ENCODE measurements around the gene DAZAP1. TPM values are rescaled to one million over a fixed set of nuclear protein-coding genes. Genes with fewer than 3 reads are reported as not detected.

Gene DAZAP1
- total and polyA plus RNA-seq, 3 experiments from 2014 or later: 7.7 to 253 (median 253) TPM

DNA sequence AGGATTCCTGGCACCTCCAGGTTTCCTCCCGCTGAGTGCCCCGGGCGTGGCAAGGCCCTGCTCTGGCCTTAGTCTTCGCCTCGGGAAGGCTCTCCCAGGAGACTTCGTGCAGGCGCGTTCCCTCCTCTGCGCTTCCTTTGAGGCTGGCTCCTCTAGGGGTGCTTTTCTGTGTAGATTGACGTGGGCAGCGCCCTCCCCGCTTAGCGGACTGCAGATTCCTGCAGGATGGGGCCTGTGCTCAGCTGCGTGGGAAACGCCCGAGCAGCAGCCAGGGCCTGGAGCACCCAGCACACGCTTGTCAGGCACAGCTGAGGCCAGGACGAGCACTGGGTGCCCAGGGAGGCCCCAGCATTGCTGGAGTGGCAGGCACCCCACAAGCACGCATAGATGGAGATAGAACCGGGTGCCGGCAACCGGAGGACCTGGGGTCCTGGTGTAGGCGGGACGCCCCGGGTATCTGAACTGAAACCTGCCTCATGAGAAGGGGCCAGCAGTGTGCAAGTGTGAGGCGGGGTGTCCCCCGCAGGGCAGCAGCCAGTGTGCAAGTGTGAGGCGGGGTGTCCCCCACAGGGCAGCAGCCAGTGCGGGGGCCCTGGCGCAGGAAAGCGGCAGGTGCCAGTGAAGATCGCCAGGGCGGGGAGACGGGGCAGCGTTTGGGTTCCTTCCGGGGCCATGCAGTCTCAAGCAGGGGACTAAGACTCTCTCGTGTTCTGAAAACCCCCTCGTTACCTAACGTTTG, 20.3 kb upstream of the DAZAP1 start:
- Mint-ChIP-seq H3K27me3 (peaks cover 4 to 10% of the 10 kb centered on the region in 2 donors), H3K4me1 (peaks cover 15 to 30% (median 15%) of the 10 kb centered on the region in 3 donors)

DNA sequence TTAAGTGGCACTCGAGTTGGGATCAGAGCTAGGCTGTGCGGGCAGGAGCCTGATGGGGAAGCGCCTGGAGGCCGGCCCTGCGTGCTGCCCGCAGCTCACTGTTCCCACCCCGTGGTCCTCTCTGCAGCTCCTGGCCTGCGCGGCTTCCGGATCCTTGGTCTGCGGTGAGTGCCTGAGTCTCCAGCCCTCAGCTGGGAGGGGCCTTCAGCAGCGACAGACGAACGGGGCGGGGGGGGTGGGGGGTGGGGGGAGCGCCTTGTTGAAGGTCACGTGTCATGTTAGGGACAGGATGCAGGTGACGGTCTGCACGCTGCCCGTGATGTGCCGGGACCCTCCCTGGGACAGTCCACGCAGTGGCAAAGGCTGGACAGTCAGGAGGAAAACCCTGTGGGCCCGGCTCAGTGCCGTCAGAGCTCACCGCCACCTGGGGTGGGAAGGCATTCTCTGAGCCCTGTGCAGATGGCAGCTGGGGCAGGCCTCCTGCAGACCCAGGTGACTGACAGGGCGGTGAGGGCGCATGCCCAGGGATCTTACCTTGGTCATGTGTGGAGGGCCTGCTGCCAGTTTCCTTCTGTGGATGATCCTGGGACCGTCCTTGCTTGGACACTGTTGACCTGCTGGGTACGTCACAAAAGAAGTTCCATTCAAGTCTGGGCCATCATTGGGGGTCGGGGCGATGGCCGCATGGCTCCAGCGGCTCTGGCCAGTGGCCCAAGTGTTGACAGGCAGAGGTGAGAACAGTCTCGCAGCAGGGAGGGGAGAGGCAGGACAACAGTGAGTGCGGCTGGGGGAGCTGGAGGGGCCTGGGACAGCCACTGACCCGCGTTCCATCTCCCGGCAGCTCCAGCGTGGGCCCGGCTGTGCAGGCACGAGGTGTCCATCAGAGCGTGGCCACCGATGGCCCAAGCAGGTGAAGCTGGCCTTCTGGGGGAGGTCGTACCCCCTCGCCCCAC, 19.4 kb upstream of the DAZAP1 start:
- no peak overlapping the region for H3K27ac ChIP-seq (ENCODE audit: low read depth, low read length)
- peaks cover 0 to 6% (median 4%) of the 10 kb centered on the region in 5 donors for H3K9me3 Mint-ChIP-seq
- no peak for DNase-seq
- peaks cover 0 to 57% (median 6%) of the 10 kb centered on the region in 3 donors for H3K36me3 Mint-ChIP-seq
- H3K9me3 ChIP-seq (ENCODE audit: low read length): no peaks in the 10 kb centered on the region
- H3K36me3 ChIP-seq (ENCODE audit: insufficient read depth, low read length): peaks cover 10% of the 10 kb centered on the region
- no peaks in the 10 kb centered on the region for H3K27me3 ChIP-seq (ENCODE audit: insufficient read depth, low read length, poor library complexity, severe bottlenecking)
- no peak overlapping the region for H3K4me3 Mint-ChIP-seq
- no peak overlapping the region for H3K27ac Mint-ChIP-seq
- CTCF ChIA-PET: no interaction called here
- H3K4me3 ChIP-seq (ENCODE audit: low read length): no peak overlapping the region
- peaks cover 11 to 27% (median 14%) of the 10 kb centered on the region in 3 donors for H3K4me1 Mint-ChIP-seq
- H3K27me3 Mint-ChIP-seq: peaks cover 4 to 8% of the 10 kb centered on the region in 2 donors
- peaks cover 7% of the 10 kb centered on the region for H3K4me1 ChIP-seq (ENCODE audit: insufficient read depth, low read length)
- POLR2A ChIA-PET: interaction anchor here (0.6 kb wide), 1 partner anchor 45 kb away, joined by 5 read pairs; no protein-coding TSS in a partner anchor

More for the DNA sequence above, 20.3 kb upstream of the DAZAP1 start:
- H3K9me3 ChIP-seq (ENCODE audit: low read length): no peaks in the 10 kb centered on the region
- H3K4me3 ChIP-seq (ENCODE audit: low read length): no peak overlapping the region
- H3K27ac ChIP-seq (ENCODE audit: low read depth, low read length): no peak overlapping the region
- H3K36me3 Mint-ChIP-seq: peaks cover 0 to 51% (median 6%) of the 10 kb centered on the region in 3 donors
- H3K9me3 Mint-ChIP-seq: peaks cover 0 to 6% (median 4%) of the 10 kb centered on the region in 5 donors
- ChIA-PET POLR2A (interaction anchor here (0.6 kb wide), 1 partner anchor 44 kb away, joined by 5 read pairs; no protein-coding TSS in a partner anchor), CTCF (no interaction called here)
- no peak overlapping the region for H3K4me3 Mint-ChIP-seq
- H3K4me1 ChIP-seq (ENCODE audit: insufficient read depth, low read length): peaks cover 7% of the 10 kb centered on the region
- no peaks in the 10 kb centered on the region for H3K27me3 ChIP-seq (ENCODE audit: insufficient read depth, low read length, poor library complexity, severe bottlenecking)
- peaks cover 10% of the 10 kb centered on the region for H3K36me3 ChIP-seq (ENCODE audit: insufficient read depth, low read length)
- H3K27ac Mint-ChIP-seq: peak overlapping the region in 1 of 8 donors; percentile 6
- DNase-seq: no peak

DNA sequence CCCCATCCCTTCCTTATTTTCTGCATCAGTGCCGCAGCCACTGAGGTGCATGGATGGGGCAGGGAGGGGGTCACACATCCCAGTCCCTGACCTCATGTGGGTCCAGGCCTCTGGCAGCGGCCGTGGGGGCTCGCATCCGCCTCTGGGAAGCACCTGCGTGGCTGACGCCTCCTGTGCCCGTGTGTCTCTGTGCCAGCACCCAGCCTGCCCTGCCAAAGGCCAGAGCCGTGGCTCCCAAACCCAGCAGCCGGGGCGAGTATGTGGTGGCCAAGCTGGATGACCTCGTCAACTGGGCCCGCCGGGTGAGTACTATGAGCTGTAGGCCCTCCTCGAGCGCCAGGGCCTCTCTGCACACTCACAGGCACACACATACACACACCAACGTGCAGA, 18.8 kb upstream of the DAZAP1 start:
- ChIA-PET CTCF (no interaction called here), POLR2A (no interaction called here)
- Mint-ChIP-seq H3K27me3 (peaks cover 0 to under 1% of the 10 kb centered on the region in 2 donors), H3K36me3 (peaks cover 0 to 57% (median 3%) of the 10 kb centered on the region in 3 donors), H3K4me3 (peak overlapping the region in 1 of 7 donors; percentile 50), H3K27ac (peak overlapping the region in 1 of 8 donors; percentile 68), H3K4me1 (peaks cover 6 to 20% (median 9%) of the 10 kb centered on the region in 3 donors), H3K9me3 (peaks cover 0 to 2% (median 0%) of the 10 kb centered on the region in 5 donors)
- no peaks in the 10 kb centered on the region for H3K9me3 ChIP-seq (ENCODE audit: low read length)
- H3K27me3 ChIP-seq (ENCODE audit: insufficient read depth, low read length, poor library complexity, severe bottlenecking): no peaks in the 10 kb centered on the region
- no peak overlapping the region for H3K4me3 ChIP-seq (ENCODE audit: low read length)
- peaks cover 7% of the 10 kb centered on the region for H3K4me1 ChIP-seq (ENCODE audit: insufficient read depth, low read length)
- H3K27ac ChIP-seq (ENCODE audit: low read depth, low read length): no peak overlapping the region
- no peak for DNase-seq
- peaks cover 10% of the 10 kb centered on the region for H3K36me3 ChIP-seq (ENCODE audit: insufficient read depth, low read length)

DNA sequence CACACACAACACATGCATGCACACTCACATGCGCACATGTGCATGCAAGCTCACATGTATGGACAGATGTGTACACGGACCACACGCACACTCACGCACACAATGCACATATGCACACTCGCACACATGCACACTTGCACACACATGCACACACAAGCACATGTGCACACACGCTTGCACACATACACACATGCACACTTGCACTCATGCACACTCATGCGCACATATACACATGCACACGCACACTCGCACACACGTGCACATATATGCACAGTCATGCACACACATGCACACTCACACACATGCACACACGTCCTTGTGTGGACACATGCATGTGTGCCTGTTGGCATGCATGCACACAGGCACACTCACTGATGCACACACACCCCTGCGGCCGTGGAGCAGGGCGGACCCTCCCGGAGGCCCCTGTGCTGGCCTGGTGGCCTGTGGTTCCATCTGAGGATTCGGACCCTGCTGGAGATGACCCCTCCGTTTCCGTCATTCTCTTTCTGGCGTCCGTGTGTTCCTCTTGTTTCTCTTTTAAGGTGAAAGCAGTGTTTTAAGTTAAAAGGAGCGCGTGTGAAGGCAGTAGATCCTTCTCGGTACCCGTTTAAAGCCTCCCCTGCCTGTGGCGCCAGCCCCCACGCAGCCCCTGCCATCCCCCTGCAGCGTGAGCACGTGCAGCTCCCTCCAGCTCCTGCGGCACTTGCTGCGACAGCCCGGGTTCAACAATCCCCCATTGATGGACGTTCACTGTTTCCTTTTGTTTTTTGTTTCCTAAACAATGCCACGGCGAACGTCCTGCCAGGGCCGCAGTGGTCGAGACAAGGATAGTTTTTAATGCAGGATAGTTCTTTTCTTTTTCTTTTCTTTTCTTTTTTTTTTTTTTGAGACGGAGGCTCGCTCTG, 18.1 kb upstream of the DAZAP1 start:
- Mint-ChIP-seq H3K27ac (peak overlapping the region in 1 of 8 donors; percentile 68), H3K4me1 (peaks cover 5 to 18% (median 7%) of the 10 kb centered on the region in 3 donors), H3K27me3 (no peaks in the 10 kb centered on the region), H3K36me3 (peaks cover 0 to 59% (median 3%) of the 10 kb centered on the region in 3 donors), H3K4me3 (peak overlapping the region in 1 of 7 donors; percentile 50), H3K9me3 (peaks cover 0 to 2% (median 0%) of the 10 kb centered on the region in 5 donors)
- H3K4me3 ChIP-seq (ENCODE audit: low read length): no peak overlapping the region
- H3K36me3 ChIP-seq (ENCODE audit: insufficient read depth, low read length): peaks cover 10% of the 10 kb centered on the region
- H3K4me1 ChIP-seq (ENCODE audit: insufficient read depth, low read length): peaks cover 7% of the 10 kb centered on the region
- no peak for DNase-seq
- CTCF ChIA-PET: no interaction called here
- H3K27ac ChIP-seq (ENCODE audit: low read depth, low read length): no peak overlapping the region
- POLR2A ChIA-PET: interaction anchor here (0.7 kb wide), 1 partner anchor 497 kb away, joined by 3 read pairs; no protein-coding TSS in a partner anchor
- no peaks in the 10 kb centered on the region for H3K27me3 ChIP-seq (ENCODE audit: insufficient read depth, low read length, poor library complexity, severe bottlenecking)
- H3K9me3 ChIP-seq (ENCODE audit: low read length): no peaks in the 10 kb centered on the region

DNA sequence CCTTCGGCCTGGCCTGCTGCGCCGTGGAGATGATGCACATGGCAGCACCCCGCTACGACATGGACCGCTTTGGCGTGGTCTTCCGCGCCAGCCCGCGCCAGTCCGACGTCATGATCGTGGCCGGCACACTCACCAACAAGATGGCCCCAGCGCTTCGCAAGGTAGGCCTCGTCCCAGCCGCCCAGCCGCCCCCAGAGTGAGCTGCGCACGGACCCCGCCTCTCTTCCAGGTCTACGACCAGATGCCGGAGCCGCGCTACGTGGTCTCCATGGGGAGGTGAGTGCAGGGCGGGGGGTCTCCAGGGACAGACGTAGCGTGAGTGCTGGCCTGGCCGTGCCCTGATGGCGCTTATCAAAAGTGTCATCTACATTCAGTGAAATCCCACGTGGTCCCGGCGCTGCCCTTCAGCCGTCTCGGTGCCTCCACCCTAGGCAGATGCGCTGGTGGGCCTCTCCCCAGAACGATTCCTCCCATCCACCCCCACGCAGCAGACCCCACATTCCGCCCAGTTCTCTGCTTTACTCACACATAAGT, 16.4 kb upstream of the DAZAP1 start:
- peaks cover 10% of the 10 kb centered on the region for H3K36me3 ChIP-seq (ENCODE audit: insufficient read depth, low read length)

DNA sequence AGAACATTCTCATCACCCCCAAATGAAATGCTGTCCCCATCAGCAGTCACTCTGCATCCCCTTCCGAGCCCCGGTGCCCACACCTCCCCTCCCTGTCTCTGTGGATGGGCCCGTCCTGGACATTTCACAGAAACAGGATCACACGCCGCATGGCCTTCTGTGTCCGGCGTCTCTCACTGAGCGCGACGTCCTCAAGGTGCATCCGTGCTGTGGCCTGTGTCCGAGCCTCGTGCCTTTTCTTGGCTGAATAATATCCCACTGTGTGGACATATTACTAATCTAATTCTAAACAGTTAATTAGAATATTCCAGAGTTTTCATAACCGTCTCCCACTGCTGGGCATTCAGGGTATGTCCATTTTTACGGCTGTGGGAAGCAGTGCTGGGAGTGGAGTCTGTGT, 15.0 kb upstream of the DAZAP1 start:
- CTCF ChIA-PET: no interaction called here
- peaks cover 10% of the 10 kb centered on the region for H3K36me3 ChIP-seq (ENCODE audit: insufficient read depth, low read length)

More for the DNA sequence above, 16.4 kb upstream of the DAZAP1 start:
- no peaks in the 10 kb centered on the region for H3K4me1 ChIP-seq (ENCODE audit: insufficient read depth, low read length)
- peak overlapping the region in 1 of 7 donors; percentile 37 for H3K4me3 Mint-ChIP-seq
- H3K9me3 Mint-ChIP-seq: no peaks in the 10 kb centered on the region
- peaks cover 0 to 56% (median 3%) of the 10 kb centered on the region in 3 donors for H3K36me3 Mint-ChIP-seq
- no peak overlapping the region for H3K4me3 ChIP-seq (ENCODE audit: low read length)
- DNase-seq: no peak
- H3K9me3 ChIP-seq (ENCODE audit: low read length): no peaks in the 10 kb centered on the region
- H3K27me3 Mint-ChIP-seq: no peaks in the 10 kb centered on the region
- ChIA-PET CTCF (no interaction called here), POLR2A (interaction anchor here (0.7 kb wide), 1 partner anchor 11 kb away, joined by 4 read pairs; no protein-coding TSS in a partner anchor)
- H3K27ac ChIP-seq (ENCODE audit: low read depth, low read length): no peak overlapping the region
- H3K27ac Mint-ChIP-seq: no peak overlapping the region
- H3K4me1 Mint-ChIP-seq: peaks cover 0 to 11% (median 0%) of the 10 kb centered on the region in 3 donors
- H3K27me3 ChIP-seq (ENCODE audit: insufficient read depth, low read length, poor library complexity, severe bottlenecking): no peaks in the 10 kb centered on the region

DNA sequence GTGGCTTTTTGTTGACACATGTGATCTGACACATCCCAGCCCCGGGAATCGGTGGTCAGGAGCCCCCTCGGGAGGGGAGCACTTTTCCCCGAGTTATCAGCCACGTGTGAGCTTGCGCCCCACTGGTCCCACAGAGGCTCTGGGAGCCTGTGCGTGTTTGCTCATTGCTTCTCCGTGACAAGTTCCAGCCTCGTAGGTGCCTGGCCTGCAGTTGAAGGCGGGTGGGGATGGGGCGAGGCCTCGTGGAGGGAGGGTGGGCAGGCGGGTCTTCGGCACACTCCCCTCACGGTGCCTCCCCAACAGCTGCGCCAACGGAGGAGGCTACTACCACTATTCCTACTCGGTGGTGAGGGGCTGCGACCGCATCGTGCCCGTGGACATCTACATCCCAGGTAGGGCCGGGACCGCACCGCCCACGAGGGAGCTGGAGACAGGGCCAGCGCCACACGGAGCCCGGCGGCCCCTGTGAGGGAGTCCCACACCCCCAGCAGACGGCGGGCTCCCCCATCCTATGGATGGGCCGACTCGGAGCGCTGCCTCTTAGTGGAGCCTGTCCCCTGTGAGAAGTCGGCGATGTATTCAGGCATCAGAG, 14.4 kb upstream of the DAZAP1 start:
- CTCF ChIA-PET: no interaction called here
- no peak overlapping the region for H3K27ac Mint-ChIP-seq
- peaks cover 10% of the 10 kb centered on the region for H3K36me3 ChIP-seq (ENCODE audit: insufficient read depth, low read length)

More for the DNA sequence above, 15.0 kb upstream of the DAZAP1 start:
- Mint-ChIP-seq H3K4me3 (no peak overlapping the region), H3K27ac (peak overlapping the region in 3 of 8 donors; percentile 26 to 43 (median 41)), H3K27me3 (no peaks in the 10 kb centered on the region), H3K9me3 (no peaks in the 10 kb centered on the region), H3K36me3 (peaks cover 0 to 49% (median 3%) of the 10 kb centered on the region in 3 donors), H3K4me1 (peaks cover 0 to 8% (median 0%) of the 10 kb centered on the region in 3 donors)
- H3K27me3 ChIP-seq (ENCODE audit: insufficient read depth, low read length, poor library complexity, severe bottlenecking): no peaks in the 10 kb centered on the region
- no peak for DNase-seq
- no peaks in the 10 kb centered on the region for H3K9me3 ChIP-seq (ENCODE audit: low read length)
- H3K4me3 ChIP-seq (ENCODE audit: low read length): no peak overlapping the region
- H3K4me1 ChIP-seq (ENCODE audit: insufficient read depth, low read length): peaks cover 4% of the 10 kb centered on the region
- H3K27ac ChIP-seq (ENCODE audit: low read depth, low read length): no peak overlapping the region
- POLR2A ChIA-PET: no interaction called here

More for the DNA sequence above, 14.4 kb upstream of the DAZAP1 start:
- Mint-ChIP-seq H3K9me3 (no peaks in the 10 kb centered on the region), H3K4me1 (peaks cover 0 to 11% (median 0%) of the 10 kb centered on the region in 3 donors), H3K27me3 (no peaks in the 10 kb centered on the region), H3K4me3 (peak overlapping the region in 1 of 7 donors; percentile 37), H3K36me3 (peaks cover 0 to 47% (median 3%) of the 10 kb centered on the region in 3 donors)
- H3K27me3 ChIP-seq (ENCODE audit: insufficient read depth, low read length, poor library complexity, severe bottlenecking): no peaks in the 10 kb centered on the region
- POLR2A ChIA-PET: no interaction called here
- no peak for DNase-seq
- no peaks in the 10 kb centered on the region for H3K9me3 ChIP-seq (ENCODE audit: low read length)
- no peak overlapping the region for H3K4me3 ChIP-seq (ENCODE audit: low read length)
- H3K27ac ChIP-seq (ENCODE audit: low read depth, low read length): no peak overlapping the region
- H3K4me1 ChIP-seq (ENCODE audit: insufficient read depth, low read length): peaks cover 4% of the 10 kb centered on the region
